Caco-2 (cell line): ENCODE data around the gene RGS16. TPM values are rescaled to one million over a fixed set of nuclear protein-coding genes. Genes with fewer than 3 reads are reported as not detected.

ENCODE experiments used
- Bru-seq: library from RNA; stranded (reverse); fragments of 400-500 nt; gene quantifications from one replicate; lab custom pipeline; 2021; lab: Mats Ljungman, UMichigan
- BruChase-seq, 2 experiments: library from RNA; stranded (reverse); fragments of 400-500 nt; gene quantifications; one replicate each; lab custom pipeline; 2021; lab: Mats Ljungman, UMichigan
- BruUV-seq: library from RNA; stranded (reverse); fragments of 400-500 nt; replicated peaks from 2 replicates; lab custom pipeline; 2021; lab: Mats Ljungman, UMichigan
- CTCF ChIA-PET: fragments of 300-600 bp; sonication (Branson Sonifier 250); formaldehyde crosslinking; loops from one replicate; lab custom pipeline; 2022; ENCODE audit warnings: antibody characterized with exemption; lab: Charles Lee
- POLR2A ChIA-PET: fragments of 300-600 bp; sonication (Branson Sonifier 250); formaldehyde crosslinking; loops from one replicate; lab custom pipeline; 2022; ENCODE audit warnings: antibody characterized with exemption; lab: Charles Lee
- DNase-seq, 2 experiments: peaks; one replicate each; pipeline versions ENCODE4 v3.0.0 to v3.0.0-alpha.2; 2020 to 2022
- H3K27me3 ChIP-seq: replicated peaks from 2 replicates; pipeline ENCODE4 v1.6.0; 2011; ENCODE audit warnings: low read length; ENCODE audit not compliant: control insufficient read depth, insufficient read depth
- H3K36me3 ChIP-seq: 2 replicates; pipeline ENCODE4 v1.5.1; 2011; ENCODE audit warnings: low read length; ENCODE audit not compliant: control insufficient read depth, insufficient read depth
- H3K4me1 ChIP-seq: fragments of 250-450 bp; sonication (Bioruptor Pico); 2 replicates; pipeline ENCODE4 v1.5.1; 2020; ENCODE audit warnings: mild to moderate bottlenecking
- H3K4me3 ChIP-seq: 2 replicates; pipeline ENCODE4 v1.5.1; 2011; ENCODE audit warnings: low read depth, mild to moderate bottlenecking, control low read depth, low read length
- H3K9me3 ChIP-seq: fragments of 250-450 bp; sonication (Bioruptor Pico); 2 replicates; pipeline ENCODE4 v1.5.1; 2020; ENCODE audit warnings: mild to moderate bottlenecking, moderate library complexity
- H3K27ac Mint-ChIP-seq: one replicate; pipeline ENCODE4 v1.8.0; 2022; ENCODE audit warnings: mixed read lengths; ENCODE audit not compliant: unreplicated experiment
- H3K27me3 Mint-ChIP-seq: one replicate; pipeline ENCODE4 v1.8.0; 2022; ENCODE audit warnings: mixed read lengths; ENCODE audit not compliant: insufficient read depth, unreplicated experiment
- H3K36me3 Mint-ChIP-seq: one replicate; pipeline ENCODE4 v1.8.0; 2022; ENCODE audit warnings: mild to moderate bottlenecking, mixed read lengths; ENCODE audit not compliant: insufficient read depth, unreplicated experiment
- H3K4me1 Mint-ChIP-seq: one replicate; pipeline ENCODE4 v1.8.0; 2022; ENCODE audit warnings: low read depth, mixed read lengths; ENCODE audit not compliant: unreplicated experiment
- H3K4me3 Mint-ChIP-seq: one replicate; pipeline ENCODE4 v1.8.0; 2022; ENCODE audit warnings: mild to moderate bottlenecking, moderate library complexity, mixed read lengths; ENCODE audit not compliant: unreplicated experiment
- H3K9me3 Mint-ChIP-seq: one replicate; pipeline ENCODE4 v1.8.0; 2022; ENCODE audit warnings: mixed read lengths; ENCODE audit not compliant: unreplicated experiment
- CTCF ChIP-seq, 2 experiments: fragments of 200-600 bp in 1 of 2; IDR thresholded peaks; 1 replicate in 1 of 2; 2 replicates in 1 of 2; pipeline versions ENCODE4 v1.5.1 to v1.8.0; 2011 to 2022; ENCODE audit warnings: antibody characterized with exemption in 1 of 2, control low read depth in 1 of 2, inconsistent platforms in 1 of 2, low read depth in 1 of 2, low read length in 1 of 2, mild to moderate bottlenecking in 1 of 2, moderate library complexity in 1 of 2; ENCODE audit not compliant: insufficient read depth in 1 of 2, severe bottlenecking in 1 of 2, unreplicated experiment in 1 of 2
- intact Hi-C: fragments of 100-400 bp; cut with micrococcal nuclease; formaldehyde crosslinking; loops from one replicate; pipeline ENCODE4 v1.10.0; 2022; ENCODE audit not compliant: unreplicated experiment
- long read RNA-seq: library from polyadenylated mRNA; stranded (forward); transcript quantifications from one replicate; pipeline ENCODE4 v2.0.0, GENCODE V29; 2022
- total RNA-seq: library from RNA; stranded (reverse); gene quantifications from 2 replicates; pipeline ENCODE4 v1.2.3, GENCODE V29; 2022

RGS16 gene
- total RNA-seq (0.77 and 1.2 TPM in 2 replicates), Bru-seq, nascent RNA (percentile 44 among the genes with signal in this experiment), BruChase-seq, experiment 1, labeled RNA remaining after a 2-hour chase (percentile 42 among the genes with signal in this experiment), BruChase-seq, experiment 2, labeled RNA remaining after a 6-hour chase (percentile 37 among the genes with signal in this experiment)
- long read RNA-seq, transcript RGS16-201 (5 exons, 2,427 nt) = major isoform, 9 of 9 reads
- long read RNA-seq, partial matches to known transcripts = 0 of 9 reads
- long read RNA-seq, other reads (novel, unspliced or antisense) = 0 of 9 reads

GRCh38 chr1:182604175-182605164, at the start of gene RGS16:
Gene RGS16, minus strand, starts transcription at chr1:182604389. Its CDS starts 130 bp downstream, at chr1:182604259.
- intact Hi-C loops = no loop called here
- H3K4me3 Mint-ChIP-seq = peak within 1 kb of the TSS; percentile 73
- peaks cover 5% of the 10 kb centered on the region; the same call in 1 of the 2 replicates for H3K4me1 ChIP-seq
- no peaks in the 10 kb centered on the region for H3K9me3 ChIP-seq
- ChIA-PET POLR2A (interaction anchor here (1.4 kb wide), 1 partner anchor 178 kb away, joined by 3 read pairs; no protein-coding TSS in a partner anchor), CTCF (interaction anchor here (0.6 to 3.1 kb wide), 5 partner anchors 9 to 257 kb away, joined by 3 to 28 read pairs (median 7); no protein-coding TSS in a partner anchor)
- no peaks in the 10 kb centered on the region for H3K4me1 Mint-ChIP-seq
- peaks cover 6% of the 10 kb centered on the region for H3K36me3 Mint-ChIP-seq
- no TSS peak for BruUV-seq
- no peaks in the 10 kb centered on the region for H3K9me3 Mint-ChIP-seq
- no peak for TF ChIP-seq CTCF (IDR thresholded peaks at IDR 0.05; ENCODE audit: insufficient read depth in 1 of 2, low read depth in 1 of 2, low read length in 1 of 2, severe bottlenecking in 1 of 2, unreplicated experiment in 1 of 2)
- peak within 1 kb of the TSS; percentile 19 for H3K27ac Mint-ChIP-seq
- H3K36me3 ChIP-seq = peaks cover 3% of the 10 kb centered on the region
- DNase-seq = peak; percentile 87 to 89
- no peaks in the 10 kb centered on the region for H3K27me3 Mint-ChIP-seq
- no peaks in the 10 kb centered on the region for H3K27me3 ChIP-seq
- peak within 1 kb of the TSS; percentile 65 for H3K4me3 ChIP-seq

GRCh38 chr1:182653986-182654385, 49.8 kb upstream of the RGS16 start:
- POLR2A ChIA-PET = no interaction called here
- H3K9me3 ChIP-seq = no peaks in the 10 kb centered on the region
- no peak for TF ChIP-seq CTCF (IDR thresholded peaks at IDR 0.05; ENCODE audit: insufficient read depth in 1 of 2, low read depth in 1 of 2, low read length in 1 of 2, severe bottlenecking in 1 of 2, unreplicated experiment in 1 of 2)
- no peaks in the 10 kb centered on the region for H3K4me1 ChIP-seq
- intact Hi-C loops = no loop called here
- BruUV-seq = no TSS peak
- no peaks in the 10 kb centered on the region for H3K27me3 ChIP-seq
- DNase-seq = no peak
- no peak overlapping the region for H3K4me3 ChIP-seq
- Mint-ChIP-seq H3K27ac (no peak overlapping the region), H3K4me3 (no peak overlapping the region), H3K27me3 (peaks cover 2% of the 10 kb centered on the region), H3K36me3 (no peaks in the 10 kb centered on the region), H3K4me1 (no peaks in the 10 kb centered on the region), H3K9me3 (no peaks in the 10 kb centered on the region)
- CTCF ChIA-PET = no interaction called here
- no peaks in the 10 kb centered on the region for H3K36me3 ChIP-seq

GRCh38 chr1:182652933-182653332, 48.7 kb upstream of the RGS16 start:
- H3K4me3 ChIP-seq = no peak overlapping the region
- no peaks in the 10 kb centered on the region for H3K36me3 ChIP-seq
- H3K4me1 Mint-ChIP-seq = no peaks in the 10 kb centered on the region
- no peak overlapping the region for H3K27ac Mint-ChIP-seq
- H3K4me1 ChIP-seq = no peaks in the 10 kb centered on the region
- ChIA-PET POLR2A (no interaction called here), CTCF (interaction anchor here (0.6 kb wide), 1 partner anchor 696 kb away, joined by 3 read pairs; no protein-coding TSS in a partner anchor)
- H3K36me3 Mint-ChIP-seq = no peaks in the 10 kb centered on the region
- no peak for TF ChIP-seq CTCF (IDR thresholded peaks at IDR 0.05; ENCODE audit: insufficient read depth in 1 of 2, low read depth in 1 of 2, low read length in 1 of 2, severe bottlenecking in 1 of 2, unreplicated experiment in 1 of 2)
- intact Hi-C loops = no loop called here
- H3K9me3 Mint-ChIP-seq = no peaks in the 10 kb centered on the region
- no peak for DNase-seq
- no TSS peak for BruUV-seq
- H3K27me3 Mint-ChIP-seq = peaks cover 2% of the 10 kb centered on the region
- H3K9me3 ChIP-seq = no peaks in the 10 kb centered on the region
- H3K4me3 Mint-ChIP-seq = no peak overlapping the region
- H3K27me3 ChIP-seq = no peaks in the 10 kb centered on the region
